COR-L47 (cell line): ENCODE results near the gene CD160.
"Not testable (repeated sequence)": the region's sequence is repeated elsewhere in the genome, so short reads cannot be mapped to it uniquely, and the experiment has no call there.

Experiments
- DNase-seq: peaks from one replicate; lab custom pipeline; 2025; lab: John Stamatoyannopoulos, UW

The CD160 gene

GRCh38 chr1:145759721-145760120 is 40.4 kb downstream of the CD160 start:
- no peak for DNase-seq

DNA sequence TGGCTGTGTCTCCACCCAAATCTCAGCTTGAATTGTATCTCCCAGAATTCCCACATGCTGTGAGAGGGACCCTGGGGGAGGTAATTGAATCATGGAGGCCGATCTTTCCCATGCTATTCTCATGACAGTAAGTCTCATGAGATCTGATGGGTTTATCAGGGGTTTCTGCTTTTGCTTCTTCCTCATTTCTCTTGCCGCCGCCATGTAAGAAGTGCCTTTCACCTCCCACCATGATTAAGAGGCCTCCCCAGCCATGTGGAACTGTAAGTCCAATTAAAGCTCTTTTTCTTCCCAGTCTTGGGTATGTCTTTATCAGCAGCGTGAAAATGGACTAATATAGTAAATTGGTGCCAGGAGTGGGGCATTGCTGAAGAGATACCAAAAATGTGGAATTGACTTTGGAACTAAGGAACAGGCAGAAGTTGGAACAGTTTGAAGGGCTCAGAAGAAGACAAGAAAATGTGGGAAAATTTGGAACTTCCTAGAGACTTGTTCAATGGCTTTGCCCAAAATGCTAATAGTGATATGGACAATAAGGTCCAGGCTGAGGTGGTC is 41.2 kb downstream of the CD160 start:
- DNase-seq = not testable (repeated sequence)

- not testable (repeated sequence) for DNase-seq
These were observed 42.2 kb downstream of the CD160 start for GRCh38 chr1:145761498-145761897.

DNA sequence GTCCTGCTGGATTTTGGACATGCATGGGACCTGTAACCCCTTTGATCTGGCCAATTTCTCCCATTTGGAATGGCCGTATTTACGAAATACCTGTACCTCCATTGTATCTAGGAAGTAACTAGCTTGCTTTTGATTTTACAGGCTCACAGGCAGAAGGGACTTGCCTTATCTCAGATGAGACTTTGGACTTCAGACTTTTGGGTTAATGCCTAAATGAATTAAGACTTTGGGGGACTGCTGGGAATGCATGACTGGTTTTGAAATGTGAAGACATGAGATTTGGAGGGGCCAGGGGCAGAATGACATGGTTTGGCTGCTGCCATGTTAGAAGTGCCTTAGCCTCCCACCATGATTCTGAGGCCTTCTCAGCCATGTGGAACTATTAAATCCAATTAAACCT is 42.7 kb downstream of the CD160 start:
- not testable (repeated sequence) for DNase-seq

DNA sequence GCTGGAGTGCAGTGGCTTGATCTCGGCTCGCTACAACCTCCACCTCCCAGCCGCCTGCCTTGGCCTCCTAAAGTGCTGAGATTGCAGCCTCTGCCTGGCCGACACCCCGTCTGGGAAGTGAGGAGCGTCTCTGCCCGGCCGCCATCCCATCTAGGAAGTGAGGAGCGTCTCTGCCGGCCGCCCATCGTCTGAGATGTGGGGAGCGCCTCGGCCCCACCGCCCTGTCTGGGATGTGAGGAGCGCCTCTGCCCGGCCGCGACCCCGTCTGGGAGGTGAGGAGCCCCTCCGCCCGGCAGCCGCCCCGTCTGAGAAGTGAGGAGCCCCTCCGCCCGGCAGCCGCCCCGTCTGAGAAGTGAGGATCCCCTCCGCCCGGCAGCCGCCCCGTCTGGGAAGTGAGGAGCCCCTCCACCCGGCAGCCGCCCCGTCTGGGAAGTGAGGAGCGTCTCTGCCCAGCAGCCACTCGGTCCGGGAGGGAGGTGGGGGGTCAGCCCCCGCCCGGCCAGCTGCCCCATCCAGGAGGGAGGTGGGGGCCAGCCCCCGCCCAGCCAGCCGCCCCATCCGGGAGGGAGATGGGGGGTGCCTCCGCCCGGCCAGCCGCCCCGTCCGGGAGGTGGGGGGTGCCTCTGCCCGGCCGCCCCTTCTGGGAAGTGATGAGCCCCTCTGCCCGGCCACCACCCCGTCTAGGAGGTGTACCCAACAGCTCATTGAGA is 45.1 kb downstream of the CD160 start:
- not testable (repeated sequence) for DNase-seq

DNA sequence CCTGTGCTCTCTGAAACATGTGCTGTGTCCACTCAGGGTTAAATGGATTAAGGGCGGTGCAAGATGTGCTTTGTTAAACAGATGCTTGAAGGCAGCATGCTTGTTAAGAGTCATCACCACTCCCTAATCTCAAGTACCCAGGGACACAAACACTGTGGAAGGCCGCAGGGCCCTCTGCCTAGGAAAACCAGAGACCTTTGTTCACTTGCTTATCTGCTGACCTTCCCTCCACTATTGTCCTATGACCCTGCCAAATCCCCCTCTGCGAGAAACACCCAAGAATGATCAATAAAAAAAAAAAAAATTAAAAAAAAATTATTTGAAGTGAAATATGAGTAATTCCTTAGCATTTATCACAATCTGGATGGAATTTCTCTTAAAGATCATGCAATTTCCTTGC is 45.8 kb downstream of the CD160 start:
- DNase-seq = not testable (repeated sequence)

- not testable (repeated sequence) for DNase-seq
These were observed 46.5 kb downstream of the CD160 start for GRCh38 chr1:145765585-145766360.

DNA sequence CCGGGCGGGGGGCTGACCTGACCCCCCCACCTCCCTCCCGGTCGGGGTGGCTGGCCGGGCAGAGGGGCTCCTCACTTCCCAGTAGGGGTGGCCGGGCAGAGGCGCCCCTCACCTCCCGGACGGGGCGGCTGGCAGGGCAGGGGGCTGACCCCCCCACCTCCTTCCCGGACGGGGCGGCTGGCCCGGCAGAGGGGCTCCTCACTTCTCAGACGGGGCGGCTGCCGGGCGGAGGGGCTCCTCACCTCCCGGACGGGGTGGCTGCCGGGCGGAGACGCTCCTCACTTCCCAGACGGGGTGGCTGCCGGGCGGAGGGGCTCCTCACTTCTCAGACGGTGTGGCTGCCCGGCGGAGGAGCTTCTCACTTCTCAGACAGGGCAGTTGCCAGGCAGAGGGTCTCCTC is 47.6 kb downstream of the CD160 start:
- DNase-seq = not testable (repeated sequence)

DNA sequence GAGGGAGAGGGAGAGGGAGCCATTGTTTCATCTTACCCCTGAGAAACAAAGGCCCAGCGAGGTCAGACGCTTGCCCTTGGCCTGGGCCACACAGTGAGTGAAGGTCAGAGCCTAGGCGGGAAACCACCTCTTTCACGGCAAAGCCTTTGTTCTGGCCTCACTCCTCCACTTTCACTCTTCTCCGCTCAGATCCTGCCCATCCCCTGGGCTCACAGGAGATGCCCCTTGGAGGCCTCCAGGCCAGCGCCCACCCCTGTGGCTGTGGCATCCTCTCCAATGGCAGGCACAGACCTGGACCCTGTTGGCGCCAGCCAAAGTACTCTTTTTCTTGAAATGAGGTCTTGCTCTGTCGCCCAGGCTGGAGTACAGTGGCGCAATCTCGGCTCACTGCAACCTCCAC is 48.7 kb downstream of the CD160 start:
- DNase-seq = not testable (repeated sequence)

- DNase-seq = no peak
These were observed 51.8 kb downstream of the CD160 start for GRCh38 chr1:145771056-145771455.

DNA sequence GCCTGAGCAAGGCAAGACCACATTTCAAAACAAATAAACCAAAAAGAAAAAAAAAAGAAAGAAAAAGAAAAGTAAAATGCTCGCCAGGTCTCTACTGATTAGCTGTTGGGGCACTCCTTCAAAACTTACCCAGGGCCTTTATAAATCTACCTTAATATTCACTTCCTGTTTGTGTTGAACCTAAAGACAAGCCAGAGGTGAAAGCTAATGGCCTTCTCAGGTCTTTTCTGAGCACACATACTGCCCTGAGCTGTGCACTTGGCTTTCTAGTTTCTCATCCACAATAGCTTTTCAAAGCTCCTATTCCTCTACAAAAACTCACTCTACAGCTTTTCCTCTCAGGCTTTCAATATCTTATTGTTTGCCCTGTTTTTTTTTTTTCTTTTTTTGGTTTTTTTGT is 54.1 kb downstream of the CD160 start:
- no peak for DNase-seq

- DNase-seq = no peak
These were observed 58.3 kb downstream of the CD160 start for GRCh38 chr1:145777357-145778145.

GRCh38 chr1:145778146-145778540 is 58.8 kb downstream of the CD160 start:
- no peak for DNase-seq

GRCh38 chr1:145782272-145783099 is 63.2 kb downstream of the CD160 start:
- DNase-seq = no peak

GRCh38 chr1:145784409-145784808 is 65.1 kb downstream of the CD160 start:
- no peak for DNase-seq

GRCh38 chr1:145785547-145785946 is 66.2 kb downstream of the CD160 start:
- no peak for DNase-seq

- no peak for DNase-seq
These were observed 67.0 kb downstream of the CD160 start for GRCh38 chr1:145786271-145786670.

DNA sequence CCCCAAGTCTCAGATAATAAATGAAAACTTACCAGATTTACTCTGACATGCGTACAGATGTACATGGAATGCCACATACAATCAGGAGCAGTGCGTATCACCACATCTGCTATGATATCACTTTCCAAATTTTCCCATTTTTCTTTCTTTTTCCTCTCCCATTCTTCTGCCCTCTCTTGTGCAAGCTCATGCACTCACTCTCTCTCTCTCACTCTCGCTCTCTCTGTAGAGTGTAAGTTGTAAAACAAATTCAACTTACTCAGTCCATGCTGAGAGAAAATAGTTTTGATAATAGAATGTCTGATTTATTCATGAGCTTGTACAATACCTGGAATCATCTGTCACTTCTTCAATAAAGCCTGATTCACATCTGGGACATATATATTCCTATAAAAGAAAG is 69.3 kb downstream of the CD160 start:
- no peak for DNase-seq
